Endothelial cell of umbilical vein (primary cell): ENCODE data around the gene XKR8. TPM values are rescaled to one million over a fixed set of nuclear protein-coding genes. Genes with fewer than 3 reads are reported as not detected.

Experiments
- BruUV-seq: library from RNA; stranded (reverse); fragments of 400-500 nt; replicated peaks from 2 replicates; lab custom pipeline; 2021; lab: Mats Ljungman, UMichigan
- CTCF ChIA-PET: fragments of 300-600, 350-600 bp; sonication (Branson Sonifier 250); formaldehyde crosslinking; loops from one replicate; lab custom pipeline; 2021; ENCODE audit warnings: antibody characterized with exemption, inconsistent platforms; lab: Charles Lee
- POLR2A ChIA-PET: fragments of 300-600, 350-600 bp; sonication (Branson Sonifier 250); formaldehyde crosslinking; loops from one replicate; lab custom pipeline; 2021; ENCODE audit warnings: antibody characterized with exemption, inconsistent platforms; lab: Charles Lee
- DNase-seq: peaks from one replicate; pipeline ENCODE4 v3.0.0-alpha.2; 2011; ENCODE audit warnings: low read depth, low spot score
- FAIRE-seq: peaks from 2 replicates; lab custom pipeline; 2011; peaks lifted over from hg19 to GRCh38; lab: Jason Lieb, UNC
- H2AFZ ChIP-seq: 2 replicates; pipeline ENCODE4 v1.6.0; 2012; ENCODE audit warnings: low read depth, low read length, control low read depth, inconsistent platforms
- H3K27ac ChIP-seq: 2 replicates; pipeline ENCODE4 v1.5.1; 2011; ENCODE audit warnings: low read depth, mild to moderate bottlenecking, control low read depth, low read length, moderate library complexity; ENCODE audit not compliant: insufficient read depth
- H3K27me3 ChIP-seq, 2 experiments: 2 replicates each; pipeline versions ENCODE4 v1.6.0 to v1.6.1; 2011; ENCODE audit warnings: low read length in 2 of 2, mixed read lengths in 1 of 2; ENCODE audit not compliant: control insufficient read depth in 2 of 2, insufficient read depth in 2 of 2
- H3K36me3 ChIP-seq, 2 experiments: 2 replicates in 1 of 2; 3 replicates in 1 of 2; pipeline ENCODE4 v1.5.1; 2011; ENCODE audit warnings: low read length in 2 of 2, mild to moderate bottlenecking in 1 of 2, moderate library complexity in 1 of 2; ENCODE audit not compliant: control insufficient read depth in 2 of 2, insufficient read depth in 2 of 2; ENCODE audit errors: extremely low read depth in 1 of 2
- H3K4me1 ChIP-seq: 3 replicates; pipeline ENCODE4 v1.5.1; 2011; ENCODE audit warnings: mild to moderate bottlenecking, low read length; ENCODE audit not compliant: control insufficient read depth, insufficient read depth; ENCODE audit errors: extremely low read depth
- H3K4me2 ChIP-seq: 2 replicates; pipeline ENCODE4 v1.6.1; 2011; ENCODE audit warnings: low read length, control low read depth, mixed read lengths; ENCODE audit not compliant: insufficient read depth
- H3K4me3 ChIP-seq, 3 experiments: fragments of 200-600 bp in 1 of 3; sonication (generic), shearing (Covaris generic) in 1 of 3; replicated peaks in 1 of 3; 2 replicates each; pipeline ENCODE4 v1.5.1; 2011 to 2016; ENCODE audit warnings: control low read depth in 3 of 3, low read length in 3 of 3, mild to moderate bottlenecking in 2 of 3, inconsistent platforms in 1 of 3, low read depth in 1 of 3, moderate library complexity in 1 of 3; ENCODE audit not compliant: insufficient read depth in 1 of 3
- H3K79me2 ChIP-seq: 2 replicates; pipeline ENCODE4 v1.6.0; 2012; ENCODE audit warnings: low read length, inconsistent platforms; ENCODE audit not compliant: control insufficient read depth, insufficient read depth
- H3K9ac ChIP-seq: replicated peaks from 2 replicates; pipeline ENCODE3; 2011; ENCODE audit warnings: low read length, control low read depth; ENCODE audit not compliant: insufficient read depth; ENCODE audit errors: extremely low read depth
- H3K9me1 ChIP-seq: replicated peaks from 3 replicates; pipeline ENCODE4 v1.6.0; 2011; ENCODE audit warnings: mild to moderate bottlenecking, low read length; ENCODE audit not compliant: control insufficient read depth, insufficient read depth; ENCODE audit errors: extremely low read depth
- H3K9me3 ChIP-seq: replicated peaks from 2 replicates; pipeline ENCODE4 v1.5.1; 2012; ENCODE audit warnings: low read length, inconsistent platforms; ENCODE audit not compliant: control insufficient read depth, insufficient read depth
- H4K20me1 ChIP-seq: replicated peaks from 2 replicates; pipeline ENCODE3; 2011; ENCODE audit warnings: mild to moderate bottlenecking, low read length; ENCODE audit not compliant: control insufficient read depth, insufficient read depth; ENCODE audit errors: extremely low read depth
- EZH2 ChIP-seq: IDR thresholded peaks from 2 replicates; pipeline ENCODE4 v1.6.1; 2012; ENCODE audit warnings: borderline replicate concordance, low read depth, mild to moderate bottlenecking, moderate library complexity, low read length, inconsistent platforms; ENCODE audit not compliant: severe bottlenecking
- FOS ChIP-seq: IDR thresholded peaks from 2 replicates; pipeline ENCODE4 v1.6.1; 2011; ENCODE audit warnings: mild to moderate bottlenecking, low read length, moderate library complexity, borderline replicate concordance; ENCODE audit not compliant: insufficient read depth
- GATA2 ChIP-seq: IDR thresholded peaks from 2 replicates; pipeline ENCODE4 v1.7.0; 2011; ENCODE audit warnings: low read depth, mild to moderate bottlenecking, moderate library complexity, mixed read lengths, low read length; ENCODE audit not compliant: insufficient read length, insufficient read depth
- JUN ChIP-seq: IDR thresholded peaks from 2 replicates; pipeline ENCODE4 v1.6.1; 2011; ENCODE audit warnings: borderline replicate concordance, low read depth; ENCODE audit not compliant: insufficient read length, insufficient read depth
- MAX ChIP-seq: IDR thresholded peaks from 2 replicates; pipeline ENCODE4 v1.6.1; 2011; ENCODE audit not compliant: insufficient read depth, insufficient read length
- MYC ChIP-seq: IDR thresholded peaks from one replicate; pipeline ENCODE4 v1.6.1; 2011; ENCODE audit warnings: mild to moderate bottlenecking, low read depth, low read length
- POLR2A ChIP-seq: IDR thresholded peaks from 2 replicates; pipeline ENCODE4 v1.6.1; 2012; ENCODE audit warnings: low read depth, mild to moderate bottlenecking, control low read depth, low read length
- POLR2AphosphoS5 ChIP-seq: IDR thresholded peaks from 2 replicates; pipeline ENCODE4 v1.6.1; 2012; ENCODE audit warnings: low read depth, mild to moderate bottlenecking, control low read depth, low read length, moderate library complexity; ENCODE audit not compliant: insufficient read depth
- dilution Hi-C: fragments of 300-500 bp; cut with MboI; formaldehyde crosslinking; loops from one replicate; pipeline ENCODE4 v1.15.0; 2019; ENCODE audit warnings: low sequenced_read_pairs; ENCODE audit not compliant: extremely low pct_ligation_motif_present
- intact Hi-C: fragments of 100-400 bp; cut with micrococcal nuclease; formaldehyde crosslinking; loops from one replicate; pipeline ENCODE4 v1.10.0; 2022
- polyA plus RNA-seq, 4 experiments: library from polyadenylated mRNA; depleted of rRNA in 3 of 4; stranded (reverse) in 3 of 4; unstranded in 1 of 4; fragments of >200 nt; gene quantifications; 2 replicates each; pipeline versions ENCODE4 v1.2.1 to v1.2.3, GENCODE V29; 2011 to 2012; ENCODE audit warnings: missing spikeins in 1 of 4
- total RNA-seq: library from RNA; stranded (reverse); gene quantifications from 2 replicates; pipeline ENCODE4 v1.2.3, GENCODE V29; 2021
- TF ChIP-seq, protein P1 (sequence below), 2 donors: IDR thresholded peaks; 1 replicate in 1 of 2; 2 replicates in 1 of 2; pipeline ENCODE4 v1.5.1; 2011; ENCODE audit warnings: low read length in 2 of 2, mild to moderate bottlenecking in 2 of 2, moderate library complexity in 2 of 2, control low read depth in 1 of 2, inconsistent platforms in 1 of 2, low read depth in 1 of 2; ENCODE audit not compliant: insufficient read depth in 1 of 2; ENCODE audit errors: extremely low read depth in 1 of 2

The XKR8 gene
- total and polyA plus RNA-seq, 2 donors (not counting 3 experiments of a cell fraction or from before 2014, with no cell fraction given) = 10.0 to 13.1 TPM

GRCh38 chr1:27956761-27957160, 3.0 kb upstream of the XKR8 start:
- Histone ChIP-seq H3K27ac (no peak overlapping the region), H3K4me1 (peaks cover 18% of the 10 kb centered on the region), H3K9ac (no peak overlapping the region), H3K27me3 (peaks cover 0 to 2% of the 10 kb centered on the region in 2 experiments), H3K4me3 (no peak overlapping the region), H3K36me3 (no peaks in the 10 kb centered on the region), H2AFZ (no peak overlapping the region), H3K9me1 (no peaks in the 10 kb centered on the region), H3K4me2 (no peak overlapping the region), H3K79me2 (no peaks in the 10 kb centered on the region), H4K20me1 (no peaks in the 10 kb centered on the region), H3K9me3 (no peaks in the 10 kb centered on the region)
- intact Hi-C loops (no loop called here), dilution Hi-C loops (no loop called here)
- FAIRE-seq = no peak
- TF ChIP-seq FOS (no peak), POLR2AphosphoS5 (no peak), POLR2A (no peak), GATA2 (no peak), JUN (no peak), EZH2 (no peak), MYC (no peak), MAX (no peak)
- TF ChIP-seq, protein P1, sequence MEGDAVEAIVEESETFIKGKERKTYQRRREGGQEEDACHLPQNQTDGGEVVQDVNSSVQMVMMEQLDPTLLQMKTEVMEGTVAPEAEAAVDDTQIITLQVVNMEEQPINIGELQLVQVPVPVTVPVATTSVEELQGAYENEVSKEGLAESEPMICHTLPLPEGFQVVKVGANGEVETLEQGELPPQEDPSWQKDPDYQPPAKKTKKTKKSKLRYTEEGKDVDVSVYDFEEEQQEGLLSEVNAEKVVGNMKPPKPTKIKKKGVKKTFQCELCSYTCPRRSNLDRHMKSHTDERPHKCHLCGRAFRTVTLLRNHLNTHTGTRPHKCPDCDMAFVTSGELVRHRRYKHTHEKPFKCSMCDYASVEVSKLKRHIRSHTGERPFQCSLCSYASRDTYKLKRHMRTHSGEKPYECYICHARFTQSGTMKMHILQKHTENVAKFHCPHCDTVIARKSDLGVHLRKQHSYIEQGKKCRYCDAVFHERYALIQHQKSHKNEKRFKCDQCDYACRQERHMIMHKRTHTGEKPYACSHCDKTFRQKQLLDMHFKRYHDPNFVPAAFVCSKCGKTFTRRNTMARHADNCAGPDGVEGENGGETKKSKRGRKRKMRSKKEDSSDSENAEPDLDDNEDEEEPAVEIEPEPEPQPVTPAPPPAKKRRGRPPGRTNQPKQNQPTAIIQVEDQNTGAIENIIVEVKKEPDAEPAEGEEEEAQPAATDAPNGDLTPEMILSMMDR (IDR thresholded peaks at IDR 0.05; ENCODE audit: extremely low read depth in 1 of 2, insufficient read depth in 1 of 2, low read depth in 1 of 2, low read length in 2 of 2) = no peak
- CTCF ChIA-PET = interaction anchor here (1.0 kb wide), 1 partner anchor 16 kb away, joined by 3 read pairs; no protein-coding TSS in a partner anchor
- no TSS peak for BruUV-seq
- POLR2A ChIA-PET = no interaction called here
- no peak for DNase-seq
